ENCODE measurements around the gene DQX1.

DNA sequence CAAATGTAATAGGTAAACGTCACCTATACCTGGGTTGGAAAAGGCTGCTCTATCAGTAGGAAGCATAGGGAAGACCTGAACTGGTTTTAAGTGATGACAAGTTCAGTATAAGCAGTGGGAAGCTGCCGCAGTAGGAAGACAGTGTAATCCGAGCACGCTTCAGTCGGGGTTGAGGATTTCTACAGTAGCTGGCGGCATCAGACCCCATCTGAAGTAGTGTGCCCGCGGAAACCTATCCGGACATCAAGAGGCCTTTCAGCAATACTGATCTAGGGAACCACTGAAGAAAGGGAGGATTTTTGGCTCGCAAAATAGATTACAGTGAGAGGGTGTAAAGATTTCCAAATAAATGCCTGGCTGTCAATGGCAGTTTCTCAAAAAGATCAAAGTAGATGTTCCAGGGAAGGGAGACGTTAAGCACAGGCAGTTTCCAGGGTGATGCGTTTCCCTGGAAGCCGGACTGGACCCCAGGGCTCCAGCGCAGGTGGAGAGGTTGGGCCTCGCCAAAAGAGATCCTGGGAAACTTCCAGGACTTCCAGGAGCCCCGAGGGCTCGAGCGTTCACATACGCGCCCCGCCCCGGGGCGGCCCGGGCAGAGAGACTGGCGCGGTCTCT lies 22.4 kb upstream of the DQX1 start:
- TF ChIP-seq, protein P1, sequence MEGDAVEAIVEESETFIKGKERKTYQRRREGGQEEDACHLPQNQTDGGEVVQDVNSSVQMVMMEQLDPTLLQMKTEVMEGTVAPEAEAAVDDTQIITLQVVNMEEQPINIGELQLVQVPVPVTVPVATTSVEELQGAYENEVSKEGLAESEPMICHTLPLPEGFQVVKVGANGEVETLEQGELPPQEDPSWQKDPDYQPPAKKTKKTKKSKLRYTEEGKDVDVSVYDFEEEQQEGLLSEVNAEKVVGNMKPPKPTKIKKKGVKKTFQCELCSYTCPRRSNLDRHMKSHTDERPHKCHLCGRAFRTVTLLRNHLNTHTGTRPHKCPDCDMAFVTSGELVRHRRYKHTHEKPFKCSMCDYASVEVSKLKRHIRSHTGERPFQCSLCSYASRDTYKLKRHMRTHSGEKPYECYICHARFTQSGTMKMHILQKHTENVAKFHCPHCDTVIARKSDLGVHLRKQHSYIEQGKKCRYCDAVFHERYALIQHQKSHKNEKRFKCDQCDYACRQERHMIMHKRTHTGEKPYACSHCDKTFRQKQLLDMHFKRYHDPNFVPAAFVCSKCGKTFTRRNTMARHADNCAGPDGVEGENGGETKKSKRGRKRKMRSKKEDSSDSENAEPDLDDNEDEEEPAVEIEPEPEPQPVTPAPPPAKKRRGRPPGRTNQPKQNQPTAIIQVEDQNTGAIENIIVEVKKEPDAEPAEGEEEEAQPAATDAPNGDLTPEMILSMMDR (IDR thresholded peaks at IDR 0.05; ENCODE audit: poor library complexity, severe bottlenecking): no peak
- no peak for TF ChIP-seq TAF1 (IDR thresholded peaks at IDR 0.05; ENCODE audit: low read depth)
- TF ChIP-seq EP300 (conservative IDR thresholded peaks at IDR 0.05; ENCODE audit: poor library complexity, severe bottlenecking): no peak
- no peak for TF ChIP-seq RAD21 (conservative IDR thresholded peaks at IDR 0.05)
